ENCODE data around the gene SIT1. TPM values are rescaled to one million over a fixed set of nuclear protein-coding genes. Genes with fewer than 3 reads are reported as not detected.
"Not testable (repeated sequence)": the region's sequence is repeated elsewhere in the genome, so short reads cannot be mapped to it uniquely, and the experiment has no call there.

SIT1 gene
- total RNA-seq, 1 donor from 2014 or later = not detected

DNA sequence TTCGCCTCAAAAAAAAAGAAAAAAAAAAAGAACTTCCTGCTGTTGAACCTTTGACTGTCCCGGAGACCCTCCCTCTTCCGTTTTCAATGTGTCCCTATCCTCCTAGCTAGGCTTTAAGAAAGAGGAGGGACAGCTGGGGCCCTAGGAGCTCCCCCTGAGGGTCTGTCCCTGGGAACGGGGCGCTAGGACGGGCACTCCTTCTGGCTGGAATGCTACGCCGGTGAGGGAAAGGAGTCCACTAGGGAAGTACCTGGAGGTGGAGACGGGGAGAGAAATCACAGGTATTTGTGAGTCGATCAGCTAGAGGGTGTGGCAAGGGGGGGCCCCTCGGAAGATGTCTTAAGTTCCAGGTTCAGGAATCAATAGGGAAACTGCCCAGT, 4.6 kb downstream of the SIT1 start:
- H3K4me1 ChIP-seq = peaks cover 15 to 37% of the 10 kb centered on the region in 2 donors
- H3K4me3 ChIP-seq = peak overlapping the region; percentile 66 to 68
- H3K27ac ChIP-seq = peak overlapping the region; percentile 94 to 95
- no peaks in the 10 kb centered on the region for H3K9me3 ChIP-seq
- no peak for DNase-seq (ENCODE audit: low spot score in 2 of 2)
- intact Hi-C loops (cut with DNase I) = loop anchor here (1.0 to 10.0 kb wide), 6 partner anchors 42 to 534 kb away; partner anchors contain the start of gene RUSC2
- H3K27me3 ChIP-seq = no peaks in the 10 kb centered on the region
- no peaks in the 10 kb centered on the region for H3K36me3 ChIP-seq
- TF ChIP-seq, protein P1, sequence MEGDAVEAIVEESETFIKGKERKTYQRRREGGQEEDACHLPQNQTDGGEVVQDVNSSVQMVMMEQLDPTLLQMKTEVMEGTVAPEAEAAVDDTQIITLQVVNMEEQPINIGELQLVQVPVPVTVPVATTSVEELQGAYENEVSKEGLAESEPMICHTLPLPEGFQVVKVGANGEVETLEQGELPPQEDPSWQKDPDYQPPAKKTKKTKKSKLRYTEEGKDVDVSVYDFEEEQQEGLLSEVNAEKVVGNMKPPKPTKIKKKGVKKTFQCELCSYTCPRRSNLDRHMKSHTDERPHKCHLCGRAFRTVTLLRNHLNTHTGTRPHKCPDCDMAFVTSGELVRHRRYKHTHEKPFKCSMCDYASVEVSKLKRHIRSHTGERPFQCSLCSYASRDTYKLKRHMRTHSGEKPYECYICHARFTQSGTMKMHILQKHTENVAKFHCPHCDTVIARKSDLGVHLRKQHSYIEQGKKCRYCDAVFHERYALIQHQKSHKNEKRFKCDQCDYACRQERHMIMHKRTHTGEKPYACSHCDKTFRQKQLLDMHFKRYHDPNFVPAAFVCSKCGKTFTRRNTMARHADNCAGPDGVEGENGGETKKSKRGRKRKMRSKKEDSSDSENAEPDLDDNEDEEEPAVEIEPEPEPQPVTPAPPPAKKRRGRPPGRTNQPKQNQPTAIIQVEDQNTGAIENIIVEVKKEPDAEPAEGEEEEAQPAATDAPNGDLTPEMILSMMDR (IDR thresholded peaks at IDR 0.05) = peak in 1 of 3 experiments; percentile 18

DNA sequence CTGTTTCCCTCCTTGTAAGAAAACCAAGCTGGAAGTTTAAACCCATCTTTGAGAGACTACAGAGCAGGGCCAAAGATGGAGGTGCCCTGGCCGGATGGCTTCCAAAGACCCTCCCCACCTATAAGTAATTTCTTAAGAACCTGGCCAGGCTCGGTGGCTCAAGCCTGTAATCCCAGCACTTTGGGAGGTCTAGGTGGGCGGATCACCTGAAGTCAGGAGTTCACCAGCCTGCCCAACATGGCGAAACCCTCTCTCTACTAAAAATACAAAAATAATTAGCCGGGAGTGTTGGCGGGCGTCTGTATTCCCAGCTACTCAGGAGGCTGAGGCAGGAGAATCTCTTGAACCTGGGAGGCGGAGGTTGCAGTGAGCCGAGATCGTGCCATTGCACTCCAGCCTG, 5.0 kb downstream of the SIT1 start:
- H3K27ac ChIP-seq = peak overlapping the region; percentile 94 to 95
- peak overlapping the region; percentile 66 to 68 for H3K4me3 ChIP-seq
- H3K27me3 ChIP-seq; DNase-seq (ENCODE audit: low spot score in 2 of 2); H3K9me3 ChIP-seq; H3K36me3 ChIP-seq: not testable (repeated sequence)
- H3K4me1 ChIP-seq = peaks cover 15 to 33% of the 10 kb centered on the region in 2 donors
- intact Hi-C loops (cut with DNase I) = loop anchor here (1.0 to 10.0 kb wide), 6 partner anchors 41 to 533 kb away; partner anchors contain the start of gene RUSC2

DNA sequence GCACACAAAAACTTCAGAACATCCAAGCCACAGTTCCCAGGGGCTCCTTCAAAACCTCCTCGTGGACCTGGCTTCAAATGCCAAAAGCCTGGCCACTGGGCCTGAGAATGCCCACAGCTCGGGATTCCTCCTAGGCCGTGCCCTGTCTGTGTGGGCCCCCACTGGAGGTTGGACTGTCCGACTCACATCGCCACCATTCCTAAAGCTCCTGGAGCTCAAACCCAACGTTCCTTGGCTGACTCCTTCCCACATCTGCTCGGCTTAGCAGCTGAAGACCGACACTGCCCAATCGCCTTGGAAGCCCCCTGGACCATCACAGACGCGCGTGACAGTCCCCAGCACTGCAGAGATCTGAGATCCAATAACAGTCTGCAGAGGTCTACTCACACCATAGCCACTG, 7.7 kb downstream of the SIT1 start:
- peaks cover 5 to 6% of the 10 kb centered on the region in 2 donors for H3K4me1 ChIP-seq
- TF ChIP-seq, protein P1 (IDR thresholded peaks at IDR 0.05) = no peak

DNA sequence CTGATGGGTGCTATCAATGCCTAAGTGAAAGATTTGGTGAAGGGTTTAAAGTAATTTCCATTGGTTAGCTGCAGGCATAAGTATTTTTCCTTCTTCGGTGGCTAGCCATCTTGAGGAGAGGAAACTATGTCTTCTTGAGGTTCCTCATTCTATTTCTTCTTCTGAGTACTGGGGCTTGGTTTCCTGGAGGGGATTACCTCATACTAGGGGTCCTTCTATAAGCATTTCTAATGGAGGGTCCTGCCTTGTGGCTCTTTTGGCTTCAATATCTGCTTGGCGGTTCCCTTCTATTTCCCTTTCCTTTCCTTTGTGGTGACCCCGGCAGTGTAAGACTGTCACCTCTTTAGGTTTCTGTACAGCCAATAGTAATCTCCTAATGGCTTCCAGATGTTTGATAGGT, 9.3 kb downstream of the SIT1 start:
- intact Hi-C loops (cut with DNase I) = loop anchor here (10.0 kb wide), 1 partner anchor 303 kb away; no protein-coding TSS in a partner anchor
- H3K27ac ChIP-seq, H3K4me1 ChIP-seq, H3K4me3 ChIP-seq, H3K27me3 ChIP-seq, H3K9me3 ChIP-seq, H3K36me3 ChIP-seq: not testable (repeated sequence)
- peak in 1 of 2 donors; percentile 42 for DNase-seq (ENCODE audit: low spot score in 2 of 2)

More for the DNA sequence above, 7.7 kb downstream of the SIT1 start:
- Histone ChIP-seq H3K27me3 (no peaks in the 10 kb centered on the region), H3K27ac (no peak overlapping the region), H3K36me3 (no peaks in the 10 kb centered on the region), H3K4me3 (no peak overlapping the region), H3K9me3 (no peaks in the 10 kb centered on the region)
- no peak for DNase-seq (ENCODE audit: low spot score in 2 of 2)
- intact Hi-C loops (cut with DNase I) = loop anchor here (10.0 kb wide), 1 partner anchor 302 kb away; no protein-coding TSS in a partner anchor

DNA sequence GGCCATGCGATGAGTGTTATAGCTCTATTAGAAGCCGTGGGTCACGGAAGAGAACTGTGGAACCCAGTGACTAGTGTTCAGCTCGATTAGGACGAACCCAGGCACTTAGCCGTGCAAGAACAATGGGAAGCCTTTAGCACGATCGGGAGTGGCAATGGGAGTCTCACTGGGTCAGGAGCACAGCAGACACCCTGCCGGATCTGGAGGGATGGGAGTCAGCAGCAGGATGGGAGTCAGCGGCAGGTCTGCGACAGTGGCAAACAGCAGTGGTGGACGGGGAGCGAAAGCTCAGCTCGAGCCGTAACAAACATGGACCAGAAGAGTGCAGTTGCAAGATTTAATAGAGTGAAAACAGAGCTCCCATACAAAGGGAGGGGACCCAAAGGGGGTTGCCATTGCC, 10.3 kb downstream of the SIT1 start:
- not testable (repeated sequence) for H3K27ac ChIP-seq, H3K4me3 ChIP-seq, H3K9me3 ChIP-seq, H3K27me3 ChIP-seq, H3K36me3 ChIP-seq, H3K4me1 ChIP-seq
- intact Hi-C loops (cut with DNase I) = loop anchor here (10.0 kb wide), 1 partner anchor 304 kb away; no protein-coding TSS in a partner anchor
- DNase-seq (ENCODE audit: low spot score in 2 of 2) = peak in 1 of 2 donors; percentile 45

DNA sequence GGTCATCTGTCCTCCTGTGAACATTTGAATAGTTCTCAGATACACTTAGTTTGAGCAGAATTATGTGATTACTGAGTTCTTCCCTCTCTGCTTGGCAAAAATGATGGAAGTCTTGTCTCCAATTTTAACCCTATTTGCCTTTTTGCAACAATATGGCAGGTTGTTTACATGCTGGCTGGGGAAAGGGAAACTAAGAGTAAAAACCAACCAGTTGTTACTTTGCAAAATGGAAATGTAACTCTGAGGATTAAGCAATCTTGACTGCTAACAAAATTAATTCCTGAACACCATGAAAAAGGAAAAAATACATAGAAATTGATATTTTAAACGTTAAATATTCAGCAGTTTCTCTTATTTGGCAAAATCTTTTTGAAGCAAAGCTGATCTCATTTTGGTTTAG, 11.1 kb downstream of the SIT1 start:
- no peak for DNase-seq (ENCODE audit: low spot score in 2 of 2)
- H3K27ac ChIP-seq = no peak overlapping the region
- H3K27me3 ChIP-seq = no peaks in the 10 kb centered on the region
- no peaks in the 10 kb centered on the region for H3K4me1 ChIP-seq
- no peaks in the 10 kb centered on the region for H3K36me3 ChIP-seq
- H3K9me3 ChIP-seq = no peaks in the 10 kb centered on the region
- no peak overlapping the region for H3K4me3 ChIP-seq
- intact Hi-C loops (cut with DNase I) = loop anchor here (10.0 kb wide), 1 partner anchor 305 kb away; no protein-coding TSS in a partner anchor
- TF ChIP-seq, protein P1 (IDR thresholded peaks at IDR 0.05) = no peak

DNA sequence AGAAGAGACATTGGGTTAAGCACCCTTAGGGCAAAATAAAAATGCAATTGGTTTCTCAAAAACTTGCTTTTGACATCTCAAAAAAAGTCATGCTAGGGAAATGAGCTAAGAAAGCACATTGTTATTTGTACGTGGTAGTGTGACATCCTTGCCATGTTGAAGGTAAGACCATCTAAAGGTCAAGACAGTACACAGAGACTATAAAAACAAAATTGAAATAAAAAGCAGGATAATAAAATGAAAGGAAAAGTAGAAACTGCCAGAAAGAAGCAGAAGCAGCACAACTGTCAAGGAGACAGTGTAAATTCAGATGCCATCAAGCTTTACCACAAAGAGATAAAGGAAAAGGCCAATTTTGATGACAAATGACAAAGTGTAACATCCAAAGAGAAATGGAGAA, 11.5 kb downstream of the SIT1 start:
- intact Hi-C loops (cut with DNase I); H3K4me3 ChIP-seq; DNase-seq (ENCODE audit: low spot score in 2 of 2); H3K27me3 ChIP-seq; H3K36me3 ChIP-seq; H3K9me3 ChIP-seq; H3K4me1 ChIP-seq; H3K27ac ChIP-seq: not testable (repeated sequence)

DNA sequence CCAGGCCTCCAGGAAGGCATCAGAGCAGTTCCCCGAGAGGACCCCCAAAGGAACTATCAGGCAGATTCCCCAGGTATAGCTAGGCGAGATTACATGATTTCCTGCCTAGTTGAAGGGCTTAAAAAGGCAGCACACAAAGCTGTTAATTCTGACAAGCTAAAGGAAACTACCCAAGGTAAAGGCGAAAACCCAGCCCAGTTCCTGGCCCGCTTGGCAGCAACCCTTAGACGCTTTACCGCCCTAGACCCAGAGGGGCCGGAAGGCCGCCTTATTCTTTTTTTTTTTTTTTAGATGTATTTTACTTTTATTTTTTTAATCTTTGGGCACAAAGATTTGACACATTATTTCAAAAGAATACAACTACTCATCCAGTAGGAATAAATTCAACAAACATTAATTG, 12.0 kb downstream of the SIT1 start:
- H3K27ac ChIP-seq; H3K4me3 ChIP-seq; H3K9me3 ChIP-seq; intact Hi-C loops (cut with DNase I); H3K36me3 ChIP-seq; H3K27me3 ChIP-seq; H3K4me1 ChIP-seq: not testable (repeated sequence)
- DNase-seq (ENCODE audit: low spot score in 2 of 2) = peak in 1 of 2 donors; percentile 49

DNA sequence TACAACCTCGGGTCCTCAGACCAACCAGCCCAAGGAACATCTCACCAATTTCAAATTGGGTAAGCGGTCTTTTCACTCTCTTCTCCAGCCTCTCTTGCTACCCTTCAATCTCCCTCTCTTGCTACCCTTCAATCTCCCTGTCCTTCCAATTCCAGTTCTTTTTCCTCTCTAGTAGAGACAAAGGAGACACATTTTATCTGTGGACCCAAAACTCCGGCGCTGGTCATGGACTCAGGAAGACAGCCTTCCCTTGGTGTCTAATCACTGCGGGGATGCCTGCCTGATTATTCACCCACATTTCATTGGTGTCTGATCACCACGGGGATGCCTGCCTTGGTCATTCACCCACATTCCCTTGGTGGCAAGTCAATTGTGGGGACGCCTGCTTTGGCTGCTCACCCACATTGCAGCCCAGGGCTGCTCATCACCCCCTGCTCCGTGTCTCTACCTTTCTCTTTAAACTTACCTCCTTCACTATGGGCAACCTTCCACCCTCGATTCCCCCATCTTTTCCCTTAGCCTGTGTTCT, 13.2 kb downstream of the SIT1 start:
- H3K9me3 ChIP-seq; H3K27me3 ChIP-seq; DNase-seq (ENCODE audit: low spot score in 2 of 2); intact Hi-C loops (cut with DNase I); H3K27ac ChIP-seq; H3K4me1 ChIP-seq; H3K36me3 ChIP-seq; H3K4me3 ChIP-seq: not testable (repeated sequence)

DNA sequence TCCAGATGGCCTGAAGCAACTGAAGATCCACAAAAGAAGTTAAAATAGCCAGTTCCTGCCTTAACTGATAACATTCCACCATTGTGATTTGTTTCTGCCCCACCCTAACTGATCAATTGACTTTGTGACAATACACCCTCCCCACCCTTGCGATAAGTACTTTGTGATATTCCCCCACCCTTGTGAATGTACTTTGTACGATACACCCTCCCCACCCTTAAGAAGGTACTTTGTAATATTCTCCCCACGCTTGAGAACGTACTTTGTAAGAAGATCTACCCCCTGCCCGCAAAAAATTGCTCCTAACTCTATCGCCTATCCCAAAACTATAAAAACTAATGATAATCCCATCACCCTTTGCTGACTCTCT, 13.9 kb downstream of the SIT1 start:
- DNase-seq (ENCODE audit: low spot score in 2 of 2); intact Hi-C loops (cut with DNase I); H3K36me3 ChIP-seq; H3K9me3 ChIP-seq; H3K4me3 ChIP-seq; H3K4me1 ChIP-seq; H3K27me3 ChIP-seq: not testable (repeated sequence)
- peak overlapping the region in 1 of 2 donors; percentile 21 for H3K27ac ChIP-seq

Measured in ascending aorta (tissue), 2 donors.